ENCODE measurements around the gene EPHA6. TPM values are rescaled to one million over a fixed set of nuclear protein-coding genes. Genes with fewer than 3 reads are reported as not detected.

EPHA6 gene
- total and polyA plus RNA-seq, 9 of the 15 experiments (the other 6 are each of a cell fraction or from before 2014, with no cell fraction given): not detected

GRCh38 chr3:97245201-97245910 lies 431.0 kb downstream of the EPHA6 start:
- WGBS (ENCODE audit: insufficient coverage, low coverage, missing lambda C conversion rate): 0% methylated on average over 2 of the region's 2 CpGs
- Histone ChIP-seq H3K4me3 (no peak overlapping the region), H3K4me2 (ENCODE audit: insufficient read depth, low read length) (no peak overlapping the region), H3K9me1 (ENCODE audit: control insufficient read depth, insufficient read depth, low read length) (no peaks in the 10 kb centered on the region), H2AFZ (ENCODE audit: low read depth, low read length) (no peak overlapping the region), H3K9ac (ENCODE audit: insufficient read depth in 1 of 2, low read depth in 2 of 2, low read length in 2 of 2) (no peak overlapping the region), H3K27me3 (ENCODE audit: control insufficient read depth in 2 of 2, insufficient read depth in 2 of 2, low read length in 2 of 2) (no peaks in the 10 kb centered on the region), H3K9me3 (replicated peaks; ENCODE audit: control insufficient read depth, insufficient read depth, low read depth, low read length) (no peaks in the 10 kb centered on the region), H3K79me2 (ENCODE audit: control insufficient read depth, insufficient read depth, low read length) (no peaks in the 10 kb centered on the region), H3K4me1 (replicated peaks in 1 of 2; ENCODE audit: control insufficient read depth in 2 of 2, insufficient read depth in 2 of 2, low read length in 2 of 2) (no peaks in the 10 kb centered on the region), H4K20me1 (replicated peaks; ENCODE audit: control insufficient read depth, insufficient read depth, low read length) (no peaks in the 10 kb centered on the region), H3K27ac (ENCODE audit: extremely low read depth, low read depth, low read length) (no peak overlapping the region), H3K36me3 (ENCODE audit: control insufficient read depth, insufficient read depth, low read length) (no peaks in the 10 kb centered on the region)
- POLR2A ChIA-PET: no interaction called here
- DNase-seq (ENCODE audit: extremely low read depth in 1 of 4, low spot score in 3 of 4) (no peak), FAIRE-seq (no peak), ATAC-seq (no peak)
- in situ Hi-C loops (cut with MboI): no loop called here
- no peak for TF ChIP-seq BCOR (IDR thresholded peaks at IDR 0.05)
- CTCF ChIA-PET (ENCODE audit: low intra/inter-chr PET ratio): no interaction called here
- no TSS peak for BruUV-seq (replicated peaks)
- intact Hi-C loops (cut with micrococcal nuclease): no loop called here

GRCh38 chr3:97256060-97256459 lies 441.7 kb downstream of the EPHA6 start:
- no peak overlapping the region for H3K4me2 ChIP-seq (ENCODE audit: insufficient read depth, low read length)
- H3K9me1 ChIP-seq (ENCODE audit: control insufficient read depth, insufficient read depth, low read length): no peaks in the 10 kb centered on the region
- H3K27ac ChIP-seq (ENCODE audit: extremely low read depth, low read depth, low read length): no peak overlapping the region
- H3K4me1 ChIP-seq (replicated peaks in 1 of 2; ENCODE audit: control insufficient read depth in 2 of 2, insufficient read depth in 2 of 2, low read length in 2 of 2): no peaks in the 10 kb centered on the region
- H3K36me3 ChIP-seq (ENCODE audit: control insufficient read depth, insufficient read depth, low read length): no peaks in the 10 kb centered on the region
- TF ChIP-seq FIP1L1 (IDR thresholded peaks at IDR 0.05; ENCODE audit: low read depth, low read length, poor library complexity, severe bottlenecking) (no peak), NFE2 (IDR thresholded peaks at IDR 0.05; ENCODE audit: low read depth) (no peak), ZBTB7A (IDR thresholded peaks at IDR 0.05; ENCODE audit: borderline replicate concordance, control insufficient read depth, low read depth, low read length) (no peak), TAF1 (IDR thresholded peaks at IDR 0.05; ENCODE audit: control insufficient read depth, extremely low read depth, insufficient read depth, low read length, severe bottlenecking) (no peak), ZFP91 (CRISPR knock-in tag; IDR thresholded peaks at IDR 0.05) (no peak), SMARCE1 (IDR thresholded peaks at IDR 0.05) (no peak), FOXA1 (IDR thresholded peaks at IDR 0.05; ENCODE audit: borderline replicate concordance) (no peak), SRSF1 (IDR thresholded peaks at IDR 0.05; ENCODE audit: low read depth, low read length) (no peak), ZNF444 (CRISPR knock-in tag; IDR thresholded peaks at IDR 0.05) (no peak), STAT5B (CRISPR knock-in tag; IDR thresholded peaks at IDR 0.05) (no peak), CBX3 (IDR thresholded peaks at IDR 0.05; ENCODE audit: borderline replicate concordance in 1 of 2, low read length in 2 of 2) (no peak), TEAD2 (tag; IDR thresholded peaks at IDR 0.05) (no peak), ARID1B (IDR thresholded peaks at IDR 0.05) (no peak)
- BruUV-seq (replicated peaks): no TSS peak
- ChIA-PET CTCF (ENCODE audit: low intra/inter-chr PET ratio) (no interaction called here), POLR2A (no interaction called here)
- H3K79me2 ChIP-seq (ENCODE audit: control insufficient read depth, insufficient read depth, low read length): no peaks in the 10 kb centered on the region
- WGBS (ENCODE audit: insufficient coverage, low coverage, missing lambda C conversion rate): 4% methylated on average over 2 of the region's 2 CpGs
- no peaks in the 10 kb centered on the region for H3K27me3 ChIP-seq (ENCODE audit: control insufficient read depth in 2 of 2, insufficient read depth in 2 of 2, low read length in 2 of 2)
- H3K9ac ChIP-seq (ENCODE audit: insufficient read depth in 1 of 2, low read depth in 2 of 2, low read length in 2 of 2): no peak overlapping the region
- DNase-seq (ENCODE audit: extremely low read depth in 1 of 4, low spot score in 3 of 4) (no peak), ATAC-seq (no peak), FAIRE-seq (no peak)
- H3K9me3 ChIP-seq (replicated peaks; ENCODE audit: control insufficient read depth, insufficient read depth, low read depth, low read length): no peaks in the 10 kb centered on the region
- no peak overlapping the region for H3K4me3 ChIP-seq
- intact Hi-C loops (cut with micrococcal nuclease): no loop called here
- H2AFZ ChIP-seq (ENCODE audit: low read depth, low read length): no peak overlapping the region
- in situ Hi-C loops (cut with MboI): no loop called here
- H4K20me1 ChIP-seq (replicated peaks; ENCODE audit: control insufficient read depth, insufficient read depth, low read length): no peaks in the 10 kb centered on the region

Measured in K562 (cell line).